ENCODE results near the gene ATP2C2.

- TF ChIP-seq CTCF (IDR thresholded peaks at IDR 0.05) (no peak), POLR2AphosphoS5 (IDR thresholded peaks at IDR 0.05; ENCODE audit: low read depth, low read length) (no peak), TCF7L2 (IDR thresholded peaks at IDR 0.05; ENCODE audit: low read depth, low read length) (no peak), SIN3A (IDR thresholded peaks at IDR 0.05; ENCODE audit: borderline replicate concordance, insufficient read depth, low read depth, low read length) (no peak)
These were observed 40.3 kb upstream of the ATP2C2 start for GRCh38 chr16:84327926-84328505.

Measured in Panc1 (cell line).